Measurements from ENCODE around the gene SYTL3. TPM values are rescaled to one million over a fixed set of nuclear protein-coding genes. Genes with fewer than 3 reads are reported as not detected.

SYTL3 gene
- total RNA-seq, 1 experiment from 2014 or later, result 0.09 TPM

DNA sequence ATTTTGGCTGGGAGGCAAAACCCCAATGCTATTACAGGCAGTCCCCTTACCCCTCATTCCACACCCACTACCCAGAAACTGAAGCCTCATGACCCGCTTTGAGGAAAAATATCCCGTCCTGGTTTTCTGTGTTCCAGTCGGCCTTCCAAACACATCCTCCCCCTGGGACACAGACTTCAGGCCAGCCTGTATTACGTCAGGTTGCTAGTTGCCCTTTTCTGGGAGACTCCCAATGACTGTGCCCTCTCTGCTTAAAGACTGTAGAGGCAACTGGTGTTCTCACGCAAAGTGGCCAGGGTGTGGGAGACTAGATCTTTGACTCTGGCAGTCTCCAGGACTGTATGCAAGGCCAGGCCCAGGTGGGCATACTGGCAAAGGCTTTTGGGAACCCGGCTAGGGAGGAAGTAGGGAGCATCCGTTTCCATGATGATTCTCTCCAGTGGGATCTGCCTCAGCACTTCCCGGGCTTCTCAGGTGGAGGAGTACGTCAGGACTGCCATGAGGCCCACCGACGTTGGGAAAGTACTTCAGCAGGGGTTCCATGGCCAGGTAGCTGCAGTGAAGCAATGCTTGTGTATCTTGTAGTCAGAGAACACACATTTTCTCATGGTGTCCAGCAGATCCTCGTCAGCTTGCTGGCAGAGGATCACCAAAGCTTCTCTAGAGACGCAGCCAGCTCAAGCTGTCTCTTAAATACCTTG, 40.2 kb upstream of the SYTL3 start:
- no peak for DNase-seq
- no peak overlapping the region for H2BK120ac ChIP-seq (ENCODE audit: low read depth, low read length, poor library complexity, severe bottlenecking)
- H2BK12ac ChIP-seq (ENCODE audit: insufficient read length, low read depth, low read length), result no peak overlapping the region
- no peak overlapping the region for H2AFZ ChIP-seq (ENCODE audit: low read length)
- H3K4me1 ChIP-seq (ENCODE audit: insufficient read depth, low read length), result peaks cover 8% of the 10 kb centered on the region; the same call in 1 of the 2 replicates
- no peak overlapping the region for H4K8ac ChIP-seq (replicated peaks; ENCODE audit: insufficient read length, low read depth, low read length)
- Mint-ChIP-seq H3K4me1 (peaks cover 19 to 22% of the 10 kb centered on the region in 2 experiments), H3K4me3 (no peak overlapping the region), H3K27ac (no peak overlapping the region), H3K36me3 (ENCODE audit: insufficient read depth in 1 of 3, low read depth in 3 of 3) (peaks cover 42 to 70% (median 58%) of the 10 kb centered on the region in 3 experiments), H3K27me3 (ENCODE audit: low read depth) (no peaks in the 10 kb centered on the region), H3K9me3 (peaks cover 2 to 3% of the 10 kb centered on the region in 2 experiments; a peak in 2 of 5 replicates)
- no peak overlapping the region for H3K27ac ChIP-seq (ENCODE audit: insufficient read length, low read depth, low read length)
- no peak overlapping the region for H3T11ph ChIP-seq (ENCODE audit: low read length)
- no peak overlapping the region for H3K4ac ChIP-seq (ENCODE audit: low read depth, low read length)
- no peak overlapping the region for H2AK5ac ChIP-seq (ENCODE audit: insufficient read length, low read length)
- no peak overlapping the region for H3K56ac ChIP-seq (ENCODE audit: insufficient read length, low read depth, low read length)
- TF ChIP-seq CTCF (conservative IDR thresholded peaks at IDR 0.05), result no peak
- H2BK15ac ChIP-seq (ENCODE audit: low read depth, low read length), result no peak overlapping the region
- H4K5ac ChIP-seq (ENCODE audit: insufficient read length, low read depth, low read length), result no peak overlapping the region
- H3K27me3 ChIP-seq (ENCODE audit: insufficient read depth, low read length), result no peaks in the 10 kb centered on the region
- H3K23me2 ChIP-seq (ENCODE audit: insufficient read length, low read depth, low read length, poor library complexity, severe bottlenecking), result no peaks in the 10 kb centered on the region
- H3K4me2 ChIP-seq (ENCODE audit: insufficient read depth, insufficient read length, low read length), result no peak overlapping the region
- H3K18ac ChIP-seq (ENCODE audit: insufficient read length, low read depth, low read length), result no peak overlapping the region
- no peak overlapping the region for H3K9ac ChIP-seq (ENCODE audit: extremely low read depth, insufficient read length, low read length)
- H3K9me3 ChIP-seq (ENCODE audit: control insufficient read depth, low read depth, low read length), result no peaks in the 10 kb centered on the region
- no peak overlapping the region for H4K91ac ChIP-seq (ENCODE audit: insufficient read length, low read depth, low read length)
- H2BK5ac ChIP-seq (ENCODE audit: insufficient read length, low read length), result no peak overlapping the region
- H3K79me2 ChIP-seq (ENCODE audit: insufficient read depth, low read length), result no peaks in the 10 kb centered on the region
- no peaks in the 10 kb centered on the region for H3K79me1 ChIP-seq (ENCODE audit: insufficient read depth, low read depth, low read length, poor library complexity, severe bottlenecking)
- no peak overlapping the region for H3K14ac ChIP-seq (ENCODE audit: insufficient read depth, low read length)
- no peaks in the 10 kb centered on the region for H4K20me1 ChIP-seq (ENCODE audit: control insufficient read depth, insufficient read depth, insufficient read length)
- WGBS (ENCODE audit: extremely low coverage, insufficient read length, low lambda C conversion rate), result no CpG with 5 or more reads among the region's 13 CpGs
- H2BK20ac ChIP-seq (ENCODE audit: low read depth, low read length, poor library complexity, severe bottlenecking), result no peak overlapping the region
- no peak overlapping the region for H3K23ac ChIP-seq (ENCODE audit: insufficient read length, low read depth, low read length)

Data from H9 (cell line).